ENCODE measurements around the gene C20orf202. TPM values are rescaled to one million over a fixed set of nuclear protein-coding genes. Genes with fewer than 3 reads are reported as not detected.
"Not testable (repeated sequence)": the region's sequence is repeated elsewhere in the genome, so short reads cannot be mapped to it uniquely, and the experiment has no call there.

Gene C20orf202
- total RNA-seq, 2 experiments from 2014 or later, result not detected

- Mint-ChIP-seq H3K4me1 (peaks cover 11% of the 10 kb centered on the region), H3K27ac (no peak overlapping the region), H3K9me3 (ENCODE audit: low read depth) (peaks cover 5% of the 10 kb centered on the region), H3K4me3 (peak overlapping the region; percentile 71), H3K36me3 (ENCODE audit: low read depth) (peaks cover 2% of the 10 kb centered on the region), H3K27me3 (peaks cover 9% of the 10 kb centered on the region)
- intact Hi-C loops (cut with DNase I, micrococcal nuclease), result loop anchor here (1.0 to 5.0 kb wide), 9 partner anchors 10 to 877 kb away; partner anchors contain the start of genes CSNK2A1 (in 1 of the 2), FAM110A (in 1 of the 2), FKBP1A (in 1 of the 2) and NSFL1C (in 1 of the 2)
- ChIA-PET CTCF (interaction anchor here (0.6 to 1.6 kb wide), 4 partner anchors 10 to 109 kb away, joined by 3 to 5 read pairs (median 3); no protein-coding TSS in a partner anchor), POLR2A (no interaction called here)
- ATAC-seq (no peak), DNase-seq (no peak)
Observed at GRCh38 chr20:1225263-1225782, 22.1 kb downstream of the C20orf202 start.

DNA sequence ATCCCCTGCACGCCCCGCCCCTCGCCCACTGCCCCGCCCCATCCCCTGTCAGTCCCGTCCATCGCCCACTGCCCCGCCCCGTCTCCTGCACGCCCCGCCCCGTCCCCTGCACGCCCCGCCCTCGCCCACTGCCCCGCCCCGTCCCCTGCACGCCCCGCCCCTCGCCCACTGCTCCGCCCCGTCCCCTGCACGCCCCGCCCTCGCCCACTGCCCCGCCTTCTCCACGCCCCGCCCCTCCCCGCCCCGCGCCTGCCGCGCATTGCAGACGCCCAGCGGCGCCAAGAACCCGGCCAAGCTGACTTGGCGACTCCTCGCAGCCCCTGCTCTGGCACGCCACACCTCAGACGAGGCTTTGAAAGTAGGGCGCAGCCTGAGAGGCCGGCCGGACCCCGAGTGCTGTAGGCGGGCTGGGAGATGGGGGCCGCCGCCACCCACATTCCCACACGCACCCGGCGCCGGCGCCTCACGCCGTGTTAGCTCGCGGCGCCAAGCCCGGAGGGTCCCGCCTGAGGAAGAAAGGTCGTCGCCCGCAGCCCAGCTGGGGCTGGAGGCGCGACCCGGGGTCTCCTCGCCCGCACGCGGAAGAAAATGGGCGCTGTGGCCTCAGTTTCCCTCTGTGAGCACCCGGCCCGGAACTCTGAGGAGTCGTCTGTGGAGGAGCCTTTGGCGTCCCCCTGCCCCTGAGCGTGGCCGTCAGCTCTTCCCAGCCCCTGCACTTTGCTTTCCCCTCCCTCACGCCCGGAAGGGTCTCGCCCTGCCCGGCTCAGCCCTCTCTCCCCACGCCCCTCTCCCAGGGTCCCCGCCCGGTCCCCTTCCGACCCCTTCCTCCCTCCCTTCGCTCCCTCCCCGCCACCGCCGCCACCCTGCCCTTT lies 22.8 kb downstream of the C20orf202 start, which contains the start of gene RAD21L1:
TSS of gene RAD21L1 (plus strand) at position 262 of the 872 bp plus-strand sequence. CDS start 2,410 bp downstream, outside the sequence.
- Mint-ChIP-seq H3K4me3 (peak within 1 kb of the TSS; percentile 75), H3K4me1 (peaks cover 11% of the 10 kb centered on the region), H3K36me3 (ENCODE audit: low read depth) (peaks cover 2% of the 10 kb centered on the region), H3K9me3 (ENCODE audit: low read depth) (peaks cover 5% of the 10 kb centered on the region), H3K27ac (peak within 1 kb of the TSS; percentile 79), H3K27me3 (peaks cover 9% of the 10 kb centered on the region)
- intact Hi-C loops (cut with DNase I, micrococcal nuclease), result loop anchor here (1.0 to 5.0 kb wide), 13 partner anchors 11 to 876 kb away; partner anchors contain the start of genes FKBP1A (in 2 of the 2), CSNK2A1 (in 1 of the 2), FAM110A (in 1 of the 2) and NSFL1C (in 1 of the 2)
- DNase-seq (peak; percentile 94), ATAC-seq (peak; percentile 85)
- ChIA-PET POLR2A (no interaction called here), CTCF (interaction anchor here (0.6 to 2.3 kb wide), 3 partner anchors 37 to 210 kb away, joined by 3 to 5 read pairs (median 3); no protein-coding TSS in a partner anchor)

DNA sequence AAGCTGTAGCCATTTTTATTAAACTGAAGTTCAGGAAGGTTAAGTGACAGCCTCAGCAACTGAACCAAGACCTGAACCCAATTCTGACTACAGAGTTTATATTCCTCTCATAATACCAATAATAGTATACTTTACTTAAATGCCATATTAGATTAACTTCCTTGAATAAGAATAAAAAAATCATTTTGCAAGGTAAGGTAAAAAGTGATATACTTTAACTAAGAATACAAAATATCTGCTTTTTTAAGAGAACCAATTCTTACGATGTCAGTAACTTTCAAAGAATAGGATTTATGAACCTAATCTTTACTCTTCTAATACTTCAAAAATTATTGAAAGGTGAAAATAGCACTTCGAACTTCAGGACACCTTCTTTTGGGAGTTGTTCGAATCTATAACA lies 26.3 kb downstream of the C20orf202 start:
- no peaks in the 10 kb centered on the region for H3K36me3 Mint-ChIP-seq (ENCODE audit: low read depth)
- ATAC-seq (no peak), DNase-seq (no peak)
- no peak overlapping the region for H3K27ac Mint-ChIP-seq
- peaks cover 13% of the 10 kb centered on the region for H3K4me1 Mint-ChIP-seq
- intact Hi-C loops (cut with DNase I, micrococcal nuclease), result loop anchor here (5.0 kb wide), 3 partner anchors 163 to 687 kb away; partner anchors contain the start of genes CSNK2A1 (in 1 of the 2) and FKBP1A (in 1 of the 2)
- H3K4me3 Mint-ChIP-seq, result no peak overlapping the region
- ChIA-PET CTCF (no interaction called here), POLR2A (no interaction called here)
- H3K9me3 Mint-ChIP-seq (ENCODE audit: low read depth), result no peaks in the 10 kb centered on the region
- peaks cover 10% of the 10 kb centered on the region for H3K27me3 Mint-ChIP-seq

DNA sequence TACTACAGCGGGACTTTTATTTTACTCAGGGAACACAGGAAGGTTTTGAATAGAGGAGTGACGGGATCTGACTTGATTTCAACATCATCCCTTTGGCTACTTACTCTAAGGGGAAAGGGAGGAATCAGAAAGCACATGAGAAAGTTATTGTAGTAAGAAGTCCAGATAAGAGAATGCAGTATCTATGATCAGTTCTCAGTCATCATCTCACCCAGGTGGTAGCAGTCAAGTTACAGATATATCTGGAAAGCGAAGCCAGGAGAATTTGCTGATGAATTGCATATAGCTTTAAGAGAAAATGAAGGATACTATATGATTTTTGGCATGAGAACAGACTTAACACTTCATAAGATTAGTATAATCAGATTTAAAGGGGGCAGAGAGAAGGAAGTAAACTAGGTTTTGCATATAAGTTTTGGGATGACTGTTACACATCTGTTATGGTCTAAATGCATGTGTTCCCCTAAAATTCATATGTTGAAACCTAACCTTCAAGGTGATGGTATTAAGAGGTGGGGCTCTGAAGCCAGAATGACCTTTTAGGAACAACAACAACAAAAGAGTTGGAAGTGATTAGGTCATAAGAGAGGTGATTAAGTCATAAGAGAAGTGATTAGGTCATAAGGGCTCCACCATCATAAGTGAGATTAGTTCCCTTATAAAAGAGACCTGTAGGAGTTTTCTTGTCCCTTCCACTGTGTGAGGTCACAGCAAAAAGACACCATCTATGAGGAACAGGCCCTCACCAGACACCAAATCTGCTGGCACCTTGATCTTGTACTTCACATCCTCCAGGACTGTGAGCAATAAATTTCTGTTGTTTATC lies 29.2 kb downstream of the C20orf202 start:
- ATAC-seq (peak; percentile 23), DNase-seq (no peak)
- H3K9me3 Mint-ChIP-seq (ENCODE audit: low read depth), result no peaks in the 10 kb centered on the region
- ChIA-PET CTCF (no interaction called here), POLR2A (no interaction called here)
- H3K36me3 Mint-ChIP-seq (ENCODE audit: low read depth), result no peaks in the 10 kb centered on the region
- H3K27ac Mint-ChIP-seq, result no peak overlapping the region
- intact Hi-C loops (cut with DNase I, micrococcal nuclease), result no loop called here
- H3K27me3 Mint-ChIP-seq, result peaks cover 10% of the 10 kb centered on the region
- H3K4me3 Mint-ChIP-seq, result no peak overlapping the region
- peaks cover 2% of the 10 kb centered on the region for H3K4me1 Mint-ChIP-seq

- H3K27me3 Mint-ChIP-seq, result peaks cover 4% of the 10 kb centered on the region
- H3K9me3 Mint-ChIP-seq (ENCODE audit: low read depth), result no peaks in the 10 kb centered on the region
- ATAC-seq (no peak), DNase-seq (no peak)
- no peak overlapping the region for H3K4me3 Mint-ChIP-seq
- POLR2A ChIA-PET, result interaction anchor here (0.6 kb wide), 1 partner anchor 17 kb away, joined by 3 read pairs; no protein-coding TSS in a partner anchor
- H3K36me3 Mint-ChIP-seq (ENCODE audit: low read depth), result no peaks in the 10 kb centered on the region
- peaks cover 3% of the 10 kb centered on the region for H3K4me1 Mint-ChIP-seq
- no peak overlapping the region for H3K27ac Mint-ChIP-seq
- intact Hi-C loops (cut with DNase I, micrococcal nuclease), result no loop called here
- CTCF ChIA-PET, result interaction anchor here (1.3 to 1.5 kb wide), 2 partner anchors 197 to 262 kb away, joined by 3 read pairs; no protein-coding TSS in a partner anchor
Observed at GRCh38 chr20:1240549-1240948, 37.3 kb downstream of the C20orf202 start.

DNA sequence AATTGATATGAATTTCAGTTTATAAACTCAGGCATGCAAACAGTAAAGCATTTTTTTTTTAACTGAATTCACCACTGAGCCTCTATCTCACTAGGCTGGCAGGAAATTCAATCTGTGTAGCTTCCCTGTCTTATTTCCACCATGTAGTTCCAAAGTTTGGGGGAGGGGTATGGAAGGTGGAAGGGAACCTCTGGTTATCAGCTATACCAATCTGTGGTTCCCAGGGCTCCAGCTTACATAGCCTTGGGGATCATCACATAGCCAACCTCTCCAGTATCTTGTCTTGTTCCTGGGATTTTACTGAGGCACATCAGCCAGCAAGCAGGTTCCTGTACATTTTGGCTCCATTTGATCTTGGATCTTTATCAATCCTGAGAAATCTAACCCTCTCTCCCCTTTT lies 38.2 kb downstream of the C20orf202 start:
- Mint-ChIP-seq H3K27ac (no peak overlapping the region), H3K4me1 (peaks cover 3% of the 10 kb centered on the region), H3K4me3 (no peak overlapping the region), H3K27me3 (peaks cover 4% of the 10 kb centered on the region), H3K9me3 (ENCODE audit: low read depth) (no peaks in the 10 kb centered on the region), H3K36me3 (ENCODE audit: low read depth) (no peaks in the 10 kb centered on the region)
- ATAC-seq, result no peak
- intact Hi-C loops (cut with DNase I, micrococcal nuclease), result no loop called here
- CTCF ChIA-PET, result interaction anchor here (1.3 to 1.4 kb wide), 2 partner anchors 28 to 196 kb away, joined by 3 read pairs; no protein-coding TSS in a partner anchor
- DNase-seq, result no peak
- POLR2A ChIA-PET, result no interaction called here

GRCh38 chr20:1242099-1242498 lies 38.8 kb downstream of the C20orf202 start:
- intact Hi-C loops (cut with DNase I, micrococcal nuclease), result no loop called here
- Mint-ChIP-seq H3K27me3 (peaks cover 4% of the 10 kb centered on the region), H3K27ac (no peak overlapping the region), H3K4me3 (no peak overlapping the region), H3K9me3 (ENCODE audit: low read depth) (no peaks in the 10 kb centered on the region), H3K36me3 (ENCODE audit: low read depth) (no peaks in the 10 kb centered on the region), H3K4me1 (peaks cover 3% of the 10 kb centered on the region)
- no peak for ATAC-seq
- POLR2A ChIA-PET, result no interaction called here
- DNase-seq, result no peak
- CTCF ChIA-PET, result interaction anchor here (0.6 to 1.4 kb wide), 3 partner anchors 29 to 195 kb away, joined by 3 read pairs; no protein-coding TSS in a partner anchor

DNA sequence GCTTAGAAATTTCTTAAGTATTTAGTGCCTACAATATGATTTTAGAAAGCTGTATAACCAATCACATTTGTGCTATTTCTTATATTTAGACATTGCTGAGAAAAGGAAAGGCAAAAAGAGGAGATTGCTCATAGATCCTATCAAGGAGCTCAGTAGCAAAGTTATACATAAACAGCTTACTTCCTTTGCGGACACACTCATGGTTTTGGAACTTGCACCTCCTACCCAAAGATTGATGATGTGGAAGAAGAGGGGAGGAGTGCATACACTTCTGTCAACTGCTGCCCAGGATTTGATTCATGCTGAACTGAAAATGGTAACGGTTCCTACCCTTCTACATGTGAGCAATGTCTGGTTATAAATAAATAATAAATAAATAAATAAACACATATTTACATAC lies 39.3 kb downstream of the C20orf202 start:
- DNase-seq (no peak), ATAC-seq (peak; percentile 81)
- H3K9me3 Mint-ChIP-seq (ENCODE audit: low read depth), result no peaks in the 10 kb centered on the region
- H3K4me1 Mint-ChIP-seq, result peaks cover 4% of the 10 kb centered on the region
- CTCF ChIA-PET, result interaction anchor here (1.4 kb wide), 1 partner anchor 29 kb away, joined by 3 read pairs; no protein-coding TSS in a partner anchor
- no peak overlapping the region for H3K4me3 Mint-ChIP-seq
- POLR2A ChIA-PET, result no interaction called here
- H3K36me3 Mint-ChIP-seq (ENCODE audit: low read depth), result no peaks in the 10 kb centered on the region
- H3K27ac Mint-ChIP-seq, result no peak overlapping the region
- intact Hi-C loops (cut with DNase I, micrococcal nuclease), result no loop called here
- peaks cover 4% of the 10 kb centered on the region for H3K27me3 Mint-ChIP-seq

DNA sequence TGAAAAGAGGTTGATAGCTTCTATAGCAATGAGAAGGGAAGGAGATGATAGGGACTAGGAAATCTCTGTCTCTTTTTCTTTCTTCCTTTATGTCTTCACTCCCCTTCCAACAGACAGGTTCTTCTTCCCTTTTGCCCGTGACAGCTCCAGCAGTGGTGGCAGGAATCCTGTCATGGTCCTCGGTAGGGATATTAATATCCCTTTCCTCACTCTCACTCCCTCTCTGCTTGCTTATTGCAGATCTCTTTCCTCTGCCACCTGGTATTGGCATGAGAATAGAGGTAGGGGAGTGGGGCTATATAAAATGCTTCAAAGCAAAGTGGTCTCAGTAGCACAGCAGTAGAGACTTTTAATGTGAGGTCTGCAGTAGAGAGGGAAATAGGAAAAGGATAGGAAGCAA lies 42.3 kb downstream of the C20orf202 start:
- Mint-ChIP-seq H3K27me3 (peaks cover 2% of the 10 kb centered on the region), H3K36me3 (ENCODE audit: low read depth) (no peaks in the 10 kb centered on the region), H3K27ac (no peak overlapping the region), H3K4me1 (peaks cover 6% of the 10 kb centered on the region), H3K9me3 (ENCODE audit: low read depth) (peaks cover 2% of the 10 kb centered on the region), H3K4me3 (no peak overlapping the region)
- intact Hi-C loops (cut with DNase I, micrococcal nuclease), result no loop called here
- ChIA-PET CTCF (interaction anchor here (0.7 kb wide), 2 partner anchors 10 to 134 kb away, joined by 3 read pairs; no protein-coding TSS in a partner anchor), POLR2A (no interaction called here)
- DNase-seq (no peak), ATAC-seq (no peak)

- H3K27me3 Mint-ChIP-seq, result peaks cover 2% of the 10 kb centered on the region
- H3K9me3 Mint-ChIP-seq (ENCODE audit: low read depth), result peaks cover 2% of the 10 kb centered on the region
- POLR2A ChIA-PET, result no interaction called here
- no peak overlapping the region for H3K4me3 Mint-ChIP-seq
- CTCF ChIA-PET, result interaction anchor here (0.6 to 1.0 kb wide), 2 partner anchors 14 to 28 kb away, joined by 3 read pairs; no protein-coding TSS in a partner anchor
- H3K36me3 Mint-ChIP-seq (ENCODE audit: low read depth), result no peaks in the 10 kb centered on the region
- intact Hi-C loops (cut with DNase I, micrococcal nuclease), result no loop called here
- DNase-seq, result no peak
- no peak overlapping the region for H3K27ac Mint-ChIP-seq
- no peak for ATAC-seq
- H3K4me1 Mint-ChIP-seq, result peaks cover 6% of the 10 kb centered on the region
Observed at GRCh38 chr20:1247689-1248088, 44.4 kb downstream of the C20orf202 start.

DNA sequence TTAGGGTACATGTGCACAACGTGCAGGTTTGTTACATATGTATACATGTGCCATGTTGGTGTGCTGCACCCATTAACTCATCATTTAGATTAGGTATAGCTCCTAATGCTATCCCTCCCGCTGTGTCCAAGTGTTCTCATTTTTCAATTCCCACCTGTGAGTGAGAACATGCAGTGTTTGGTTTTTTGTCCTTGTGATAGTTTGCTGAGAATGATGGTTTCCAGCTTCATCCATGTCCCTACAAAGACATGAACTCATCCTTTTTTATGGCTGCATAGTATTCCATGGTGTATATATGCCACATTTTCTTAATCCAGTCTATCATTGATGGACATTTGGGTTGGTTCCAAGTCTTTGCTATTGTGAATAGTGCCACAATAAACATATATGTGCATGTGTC lies 47.0 kb downstream of the C20orf202 start:
- H3K36me3 Mint-ChIP-seq (ENCODE audit: low read depth); H3K4me1 Mint-ChIP-seq; H3K9me3 Mint-ChIP-seq (ENCODE audit: low read depth); ATAC-seq; intact Hi-C loops (cut with DNase I, micrococcal nuclease); H3K27me3 Mint-ChIP-seq; POLR2A ChIA-PET; H3K27ac Mint-ChIP-seq; DNase-seq; H3K4me3 Mint-ChIP-seq: not testable (repeated sequence)
- CTCF ChIA-PET, result interaction anchor here (0.6 kb wide), 1 partner anchor 23 kb away, joined by 3 read pairs; no protein-coding TSS in a partner anchor

Measured in activated CD4-positive, alpha-beta T cell treated with anti-CD3 and anti-CD28 coated beads for 36 hours (primary cell).